NCI-H524 (cell line): Measurements from ENCODE around the gene C6orf120.

Experiments
- DNase-seq, 2 experiments: peaks; one replicate each; lab custom pipeline; 2025; lab: John Stamatoyannopoulos, UW

The C6orf120 gene

GRCh38 chr6:169701954-169702839, at the start of gene C6orf120, which contains the start of gene WDR27:
C6orf120 (plus strand) TSS chr6:169702126; CDS start chr6:169702460, 334 bp downstream.
WDR27 (minus strand) TSS chr6:169702029; CDS start chr6:169689005, 13,024 bp downstream.
- peak; percentile 96 to 98 for DNase-seq

- no peak for DNase-seq
These were observed 49.0 kb upstream of the C6orf120 start for GRCh38 chr6:169652896-169653295.

GRCh38 chr6:169653691-169654090, 48.2 kb upstream of the C6orf120 start:
- no peak for DNase-seq

GRCh38 chr6:169654598-169655391, 47.1 kb upstream of the C6orf120 start:
- no peak for DNase-seq

GRCh38 chr6:169656546-169657283, 45.2 kb upstream of the C6orf120 start:
- no peak for DNase-seq

GRCh38 chr6:169657284-169657610, 44.7 kb upstream of the C6orf120 start:
- DNase-seq: no peak

GRCh38 chr6:169659820-169660610, 41.9 kb upstream of the C6orf120 start:
- no peak for DNase-seq

- DNase-seq: no peak
These were observed 41.1 kb upstream of the C6orf120 start for GRCh38 chr6:169660751-169661390.

GRCh38 chr6:169661391-169661756, 40.6 kb upstream of the C6orf120 start:
- DNase-seq: no peak

- no peak for DNase-seq
These were observed 38.5 kb upstream of the C6orf120 start for GRCh38 chr6:169663468-169663867.

GRCh38 chr6:169664227-169664626, 37.7 kb upstream of the C6orf120 start:
- no peak for DNase-seq

GRCh38 chr6:169665289-169665688, 36.6 kb upstream of the C6orf120 start:
- no peak for DNase-seq

- no peak for DNase-seq
These were observed 35.5 kb upstream of the C6orf120 start for GRCh38 chr6:169666441-169666840.

- no peak for DNase-seq
These were observed 34.2 kb upstream of the C6orf120 start for GRCh38 chr6:169667716-169668115.

- no peak for DNase-seq
These were observed 33.6 kb upstream of the C6orf120 start for GRCh38 chr6:169668203-169668847.

- DNase-seq: no peak
These were observed 32.8 kb upstream of the C6orf120 start for GRCh38 chr6:169669147-169669546.

GRCh38 chr6:169669889-169670288, 32.0 kb upstream of the C6orf120 start:
- DNase-seq: no peak

- DNase-seq: no peak
These were observed 30.4 kb upstream of the C6orf120 start for GRCh38 chr6:169671563-169671962.

- no peak for DNase-seq
These were observed 26.9 kb upstream of the C6orf120 start for GRCh38 chr6:169675011-169675410.

GRCh38 chr6:169677096-169677495, 24.8 kb upstream of the C6orf120 start:
- DNase-seq: no peak
